Measurements from ENCODE around the gene KIAA0586.
"Not testable (repeated sequence)": the region's sequence is repeated elsewhere in the genome, so short reads cannot be mapped to it uniquely, and the experiment has no call there.

Gene KIAA0586

DNA sequence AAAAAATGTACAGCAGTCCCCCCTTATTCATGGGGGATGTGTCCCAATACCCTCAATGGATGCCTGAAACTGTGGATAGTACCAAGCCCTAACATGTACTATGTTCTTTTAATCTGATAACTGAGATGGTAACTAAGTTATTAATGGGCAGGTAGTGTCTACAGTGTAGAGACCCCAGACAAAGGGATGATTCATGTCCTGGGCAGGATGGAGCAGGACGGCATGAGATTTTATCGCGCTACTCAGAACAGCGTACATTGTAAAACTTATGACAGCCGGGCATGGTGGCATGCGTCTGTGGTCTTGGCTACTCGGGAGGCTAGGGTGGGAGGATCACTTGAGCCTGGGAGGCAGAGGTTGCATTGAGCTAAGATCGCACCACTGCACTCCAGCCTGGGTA is 37.1 kb downstream of the KIAA0586 start:
- no peak for DNase-seq

- DNase-seq = no peak
Observed at GRCh38 chr14:58465421-58465820, 37.9 kb downstream of the KIAA0586 start.

GRCh38 chr14:58466459-58466858 is 38.9 kb downstream of the KIAA0586 start:
- no peak for DNase-seq

- DNase-seq = no peak
Observed at GRCh38 chr14:58467575-58467974, 40.1 kb downstream of the KIAA0586 start.

GRCh38 chr14:58469309-58469708 is 41.8 kb downstream of the KIAA0586 start:
- no peak for DNase-seq

DNA sequence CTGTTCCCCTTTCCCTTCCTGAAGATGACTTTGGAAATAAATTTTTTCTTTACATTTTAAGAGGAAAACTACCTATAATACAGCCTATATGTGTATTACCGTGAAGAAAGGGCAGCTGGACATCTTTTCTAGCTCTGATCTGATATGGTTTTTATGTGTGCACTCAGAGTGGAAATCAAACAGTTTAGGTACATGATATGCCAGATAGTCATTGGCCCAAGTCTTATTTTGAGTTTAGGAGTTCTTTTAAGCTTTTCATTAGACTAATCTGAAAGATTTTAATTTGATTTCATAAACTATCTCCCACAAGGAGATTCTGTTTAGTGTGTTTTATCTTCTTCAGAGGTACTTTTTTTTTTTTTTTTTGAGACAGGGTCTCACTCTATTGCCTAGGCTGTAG is 48.8 kb downstream of the KIAA0586 start:
- DNase-seq = no peak

DNA sequence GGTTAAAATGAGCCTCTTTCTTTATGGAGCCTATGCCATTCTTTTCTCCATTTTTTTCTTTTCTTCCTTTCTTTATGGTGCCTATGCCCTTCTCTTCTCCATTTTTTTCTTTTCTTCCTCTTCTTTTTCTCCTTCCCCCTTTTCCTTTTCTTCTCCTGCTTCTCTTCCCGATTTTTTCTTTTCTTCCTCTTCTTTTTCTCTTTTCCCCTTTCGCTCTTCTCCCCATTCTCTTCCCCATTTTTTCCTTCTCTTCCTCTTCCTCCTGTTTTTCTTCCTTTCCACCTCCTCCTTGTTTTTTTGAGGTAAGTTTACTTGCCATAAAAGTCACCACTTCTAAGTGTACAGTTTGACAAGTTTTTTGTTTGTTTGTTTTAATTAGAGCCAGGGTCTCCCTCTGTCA is 50.1 kb downstream of the KIAA0586 start:
- DNase-seq = no peak

GRCh38 chr14:58478329-58478728 is 50.8 kb downstream of the KIAA0586 start:
- DNase-seq = not testable (repeated sequence)

GRCh38 chr14:58479975-58480374 is 52.5 kb downstream of the KIAA0586 start:
- DNase-seq = no peak

- DNase-seq = no peak
Observed at GRCh38 chr14:58484176-58484575, 56.7 kb downstream of the KIAA0586 start.

DNA sequence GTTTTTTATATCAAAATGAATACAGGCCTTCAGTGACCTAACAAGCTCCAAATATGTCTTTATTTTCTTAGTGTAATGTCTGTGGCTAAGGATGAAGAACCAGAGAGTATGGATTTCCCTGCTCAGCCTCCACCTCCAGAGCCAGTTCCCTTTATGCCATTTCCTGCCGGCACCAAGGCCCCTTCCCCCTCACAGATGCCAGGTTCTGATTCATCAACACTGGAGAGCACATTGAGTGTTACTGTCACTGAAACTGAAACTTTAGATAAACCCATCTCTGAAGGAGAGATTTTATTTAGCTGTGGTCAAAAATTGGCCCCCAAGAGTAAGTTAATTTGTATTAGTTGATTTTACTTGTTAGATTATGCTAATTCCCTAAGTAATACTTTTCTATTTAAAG is 61.0 kb downstream of the KIAA0586 start:
- DNase-seq = peak in 1 of 5 donors; percentile 10

DNA sequence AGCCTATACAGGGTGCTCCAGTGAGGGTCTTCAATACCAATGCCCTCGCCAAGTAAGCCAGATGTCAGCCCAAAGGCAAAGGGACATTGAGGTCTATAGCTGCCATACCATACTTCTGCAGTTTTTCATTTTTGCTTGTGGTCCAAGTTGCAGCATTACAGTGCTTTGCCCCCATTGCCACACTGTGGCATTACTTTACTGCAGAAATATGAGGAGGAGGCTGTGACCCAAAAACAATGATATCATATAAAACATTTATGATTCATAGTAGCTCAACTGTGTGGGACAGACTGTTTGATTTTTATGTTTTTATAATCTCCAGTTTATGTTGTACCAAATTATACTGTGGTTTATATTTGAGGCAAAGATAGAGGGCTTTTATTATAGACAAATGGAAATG is 64.1 kb downstream of the KIAA0586 start:
- DNase-seq = no peak

- no peak for DNase-seq
Observed at GRCh38 chr14:58492044-58492443, 64.5 kb downstream of the KIAA0586 start.

DNA sequence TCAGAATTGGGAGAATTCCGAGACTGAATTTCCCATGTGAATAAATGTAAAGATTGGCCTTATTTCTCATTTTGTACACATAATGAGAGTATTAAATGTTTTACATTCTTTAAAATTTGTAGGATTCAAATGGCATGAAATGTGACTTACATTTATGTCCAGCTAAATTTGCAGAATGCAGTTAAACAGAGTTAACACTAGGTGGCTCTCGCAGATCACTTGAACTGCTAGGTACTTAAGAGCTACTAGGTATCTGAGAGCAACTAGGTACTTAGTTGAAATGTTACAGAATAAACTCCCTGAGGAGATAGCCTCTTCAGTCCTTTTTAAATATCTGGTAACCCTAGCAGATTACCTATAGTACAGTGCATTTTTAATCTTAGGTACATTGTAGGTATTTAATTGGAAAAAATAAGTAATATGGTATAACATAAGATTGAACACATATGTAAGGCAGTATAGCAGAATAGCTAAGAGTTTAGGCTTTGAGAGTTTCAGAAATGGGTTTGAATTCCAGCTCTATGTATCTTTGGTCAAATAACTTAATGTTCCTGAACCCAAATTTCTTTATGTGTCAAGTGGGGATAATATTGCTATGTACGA is 73.8 kb downstream of the KIAA0586 start:
- DNase-seq = peak in 2 of 5 donors; percentile 3 to 51

GRCh38 chr14:58513272-58513671 is 85.8 kb downstream of the KIAA0586 start:
- DNase-seq = no peak

DNA sequence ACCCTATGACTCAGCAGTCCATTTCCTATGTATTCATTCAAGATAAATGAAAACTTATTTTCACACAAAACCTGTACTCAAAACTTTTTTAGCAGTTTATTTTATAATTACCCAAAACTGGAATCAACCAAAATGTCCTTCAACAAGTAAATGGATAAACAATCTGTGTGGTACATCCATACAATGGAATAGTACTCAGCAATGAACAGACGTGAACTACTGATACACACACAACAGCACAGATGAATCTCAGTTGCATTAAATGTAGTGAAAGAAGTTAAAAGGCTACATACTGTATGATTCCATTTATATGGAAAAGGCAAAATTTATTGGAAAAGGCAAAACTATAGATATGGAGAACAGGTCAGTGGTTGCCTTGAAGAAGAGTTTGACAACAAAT is 90.1 kb downstream of the KIAA0586 start:
- no peak for DNase-seq

GRCh38 chr14:58525691-58526090 is 98.2 kb downstream of the KIAA0586 start:
- DNase-seq = not testable (repeated sequence)

GRCh38 chr14:58533446-58533845 is 105.9 kb downstream of the KIAA0586 start:
- no peak for DNase-seq

DNA sequence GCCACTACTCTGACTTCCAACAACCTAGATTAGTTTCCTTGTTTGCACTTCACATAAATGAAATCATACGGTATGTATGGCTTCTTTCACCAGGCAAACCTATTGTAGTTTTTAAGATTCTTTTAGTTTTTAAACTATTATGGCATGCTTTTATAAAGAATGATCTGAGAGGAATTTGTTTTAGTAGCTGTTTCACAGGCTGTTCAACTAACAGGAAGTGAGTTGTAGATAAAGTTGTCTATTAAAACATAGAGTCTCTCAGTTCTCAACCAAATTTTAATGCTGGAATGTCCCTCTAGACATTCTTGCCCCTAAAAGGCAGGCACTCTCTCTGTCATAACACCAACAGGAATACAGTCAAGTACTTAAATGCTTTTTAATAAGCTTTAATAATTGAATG is 107.5 kb downstream of the KIAA0586 start:
- no peak for DNase-seq

DNA sequence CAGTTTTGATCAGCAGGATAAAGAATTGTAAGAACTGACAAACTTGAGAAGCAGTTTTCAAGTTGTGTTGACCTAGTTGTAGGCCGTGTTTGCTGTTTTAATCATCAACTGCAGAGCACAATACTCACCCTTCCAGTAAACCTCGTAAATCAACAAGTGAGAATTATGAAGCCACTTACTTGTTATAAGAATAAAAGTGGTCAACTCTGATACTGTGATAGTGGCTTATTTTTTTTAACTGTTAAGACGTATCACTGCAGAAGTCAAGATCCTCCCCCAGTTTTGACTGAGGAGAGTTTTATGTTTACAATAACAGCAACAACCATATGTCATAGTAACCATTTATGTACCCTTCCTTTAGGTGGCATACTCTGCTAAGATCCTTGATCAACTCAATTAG is 109.5 kb downstream of the KIAA0586 start:
- no peak for DNase-seq

DNA sequence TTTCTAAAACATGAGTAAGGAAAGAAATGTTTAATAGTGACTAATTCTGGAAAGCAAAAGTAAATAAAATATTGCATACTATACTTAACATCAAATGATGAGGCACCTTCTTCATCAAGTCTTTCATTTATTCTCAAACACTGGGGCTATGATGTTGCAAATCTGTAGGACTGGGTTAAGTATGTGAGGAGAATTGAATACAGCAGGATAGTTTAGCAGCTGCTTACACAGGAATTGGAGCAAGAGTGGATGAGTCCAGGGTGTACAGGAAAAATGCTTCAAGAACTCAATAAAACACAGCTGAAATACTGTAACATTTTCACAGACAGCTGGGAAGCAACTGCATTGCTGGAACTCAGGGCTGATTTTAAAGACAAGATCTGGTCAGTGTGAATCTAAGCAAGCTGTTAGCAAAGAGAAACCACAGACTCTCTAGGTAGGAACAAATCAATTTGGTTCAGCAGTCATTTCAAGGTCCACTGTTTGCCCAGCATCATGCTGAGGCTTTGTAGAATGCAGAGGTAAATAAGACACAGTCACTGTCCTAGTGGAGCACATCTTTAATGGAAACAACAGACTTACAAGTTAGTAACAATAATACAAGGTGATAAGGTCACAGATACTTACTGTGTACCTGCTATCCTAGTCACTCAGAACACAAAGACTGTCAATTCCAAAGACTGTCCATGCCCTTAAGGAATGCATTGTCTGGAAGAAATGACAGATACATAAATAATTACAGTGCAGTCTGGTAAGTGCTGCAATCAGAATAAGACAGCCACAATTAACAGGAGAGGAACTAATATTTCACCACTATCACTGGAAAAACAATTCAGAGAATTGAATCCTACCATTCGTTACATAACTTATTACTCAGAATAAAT is 113.5 kb downstream of the KIAA0586 start:
- no peak for DNase-seq

DNA sequence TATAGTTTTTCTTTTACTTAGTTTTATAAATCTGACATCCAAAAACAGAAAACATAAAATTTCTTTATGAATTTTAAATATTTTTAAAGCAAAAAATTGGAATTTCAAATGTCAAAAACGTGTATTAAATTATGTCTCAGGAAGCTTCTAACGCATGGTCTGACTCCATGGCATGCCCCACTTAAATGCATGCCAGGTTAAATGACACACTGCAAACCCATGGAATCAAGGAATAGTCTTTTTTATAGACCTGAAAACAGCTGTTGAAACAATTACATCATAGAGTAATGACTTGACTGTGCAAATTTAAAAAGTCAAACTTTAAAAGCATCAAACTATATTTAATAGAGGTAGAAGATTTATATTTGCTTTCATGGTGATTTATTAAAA is 114.1 kb downstream of the KIAA0586 start:
- DNase-seq = no peak

DNA sequence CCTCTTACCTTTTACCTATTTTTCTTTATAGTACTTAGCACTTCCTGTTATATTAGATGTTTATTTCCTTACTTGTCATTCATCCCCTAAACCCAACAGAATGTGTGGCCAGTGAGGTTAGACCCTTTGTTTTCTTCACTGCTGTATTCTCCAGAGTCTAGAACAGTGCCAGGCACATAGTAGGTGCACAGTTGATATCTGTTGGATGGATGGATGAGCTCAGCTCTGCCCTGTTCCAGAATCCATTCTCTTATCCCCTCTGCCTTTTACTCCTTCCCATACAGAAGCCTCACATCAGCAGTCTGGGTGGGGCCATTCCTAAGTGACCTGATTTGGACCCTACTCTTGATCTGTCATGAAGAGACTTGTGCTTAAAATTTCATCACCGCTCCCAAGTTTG is 115.7 kb downstream of the KIAA0586 start:
- DNase-seq = no peak

DNA sequence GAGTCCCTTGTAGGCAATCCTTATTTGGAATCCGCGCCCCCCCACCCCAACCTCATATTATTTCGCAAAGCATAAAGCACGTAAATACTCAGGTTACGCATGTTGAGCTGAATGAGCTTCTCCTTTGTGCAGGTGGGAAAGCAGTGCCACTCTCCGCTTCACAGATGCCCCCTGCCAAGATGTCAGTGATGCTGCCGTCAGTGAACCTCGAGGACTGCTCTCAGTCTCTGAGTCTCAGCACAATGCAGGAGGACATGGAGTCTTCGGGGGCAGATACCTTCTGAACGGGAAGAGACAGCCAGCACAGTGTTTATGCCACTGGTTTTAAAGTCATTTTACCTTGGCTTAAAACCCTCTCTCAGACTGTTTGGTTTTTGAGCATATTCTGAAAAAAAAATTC is 120.1 kb downstream of the KIAA0586 start:
- no peak for DNase-seq

Measured in T-helper 1 cell (primary cell).